ENCODE results near the gene SFXN1.

DNA sequence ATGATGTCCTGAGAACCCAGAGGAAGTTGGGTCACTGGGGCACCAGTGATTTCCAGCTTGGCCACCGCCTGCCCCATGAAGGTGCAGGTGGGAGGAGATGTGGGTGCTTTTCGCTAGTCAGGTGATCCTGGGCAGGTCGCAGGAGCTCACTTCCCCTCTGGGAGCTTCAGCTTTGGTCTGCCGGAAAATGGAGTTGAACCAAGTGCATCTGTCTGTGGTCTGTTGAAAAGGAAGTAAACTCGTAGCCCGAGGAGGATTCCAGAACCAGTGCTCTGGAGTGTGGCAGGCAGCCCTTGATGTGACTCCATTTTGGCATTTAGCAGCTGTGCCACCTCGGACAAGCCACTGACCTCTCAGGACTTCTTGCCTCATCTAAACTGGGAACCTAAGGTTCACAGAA is 97.7 kb downstream of the SFXN1 start:
- TF ChIP-seq, protein P1, sequence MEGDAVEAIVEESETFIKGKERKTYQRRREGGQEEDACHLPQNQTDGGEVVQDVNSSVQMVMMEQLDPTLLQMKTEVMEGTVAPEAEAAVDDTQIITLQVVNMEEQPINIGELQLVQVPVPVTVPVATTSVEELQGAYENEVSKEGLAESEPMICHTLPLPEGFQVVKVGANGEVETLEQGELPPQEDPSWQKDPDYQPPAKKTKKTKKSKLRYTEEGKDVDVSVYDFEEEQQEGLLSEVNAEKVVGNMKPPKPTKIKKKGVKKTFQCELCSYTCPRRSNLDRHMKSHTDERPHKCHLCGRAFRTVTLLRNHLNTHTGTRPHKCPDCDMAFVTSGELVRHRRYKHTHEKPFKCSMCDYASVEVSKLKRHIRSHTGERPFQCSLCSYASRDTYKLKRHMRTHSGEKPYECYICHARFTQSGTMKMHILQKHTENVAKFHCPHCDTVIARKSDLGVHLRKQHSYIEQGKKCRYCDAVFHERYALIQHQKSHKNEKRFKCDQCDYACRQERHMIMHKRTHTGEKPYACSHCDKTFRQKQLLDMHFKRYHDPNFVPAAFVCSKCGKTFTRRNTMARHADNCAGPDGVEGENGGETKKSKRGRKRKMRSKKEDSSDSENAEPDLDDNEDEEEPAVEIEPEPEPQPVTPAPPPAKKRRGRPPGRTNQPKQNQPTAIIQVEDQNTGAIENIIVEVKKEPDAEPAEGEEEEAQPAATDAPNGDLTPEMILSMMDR (IDR thresholded peaks at IDR 0.05), result no peak
- TF ChIP-seq POLR2A (IDR thresholded peaks at IDR 0.05), result no peak
